Measurements from ENCODE around the gene STPG1.

The STPG1 gene

DNA sequence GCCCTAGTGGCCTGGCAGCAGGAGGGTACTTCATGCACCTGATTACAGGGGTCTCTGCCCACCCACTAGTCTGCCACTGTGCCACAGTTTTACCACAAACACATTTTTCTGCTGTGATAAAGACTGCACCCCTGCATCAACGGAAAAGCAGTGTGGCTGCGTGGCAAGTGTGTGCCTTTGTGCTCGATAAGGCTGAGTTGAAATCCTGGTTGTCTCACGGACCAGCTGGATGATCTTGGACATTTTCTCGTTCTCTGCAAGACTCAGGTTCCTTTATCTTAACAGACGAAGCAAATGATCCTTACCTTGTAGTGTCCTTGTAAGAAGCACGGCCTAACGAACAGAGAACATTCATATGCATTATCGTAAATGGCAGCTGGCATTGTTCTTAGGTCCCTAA is 84.3 kb downstream of the STPG1 start:
- DNase-seq (ENCODE audit: extremely low read depth, low read depth): no peak
- TF ChIP-seq, protein P1, sequence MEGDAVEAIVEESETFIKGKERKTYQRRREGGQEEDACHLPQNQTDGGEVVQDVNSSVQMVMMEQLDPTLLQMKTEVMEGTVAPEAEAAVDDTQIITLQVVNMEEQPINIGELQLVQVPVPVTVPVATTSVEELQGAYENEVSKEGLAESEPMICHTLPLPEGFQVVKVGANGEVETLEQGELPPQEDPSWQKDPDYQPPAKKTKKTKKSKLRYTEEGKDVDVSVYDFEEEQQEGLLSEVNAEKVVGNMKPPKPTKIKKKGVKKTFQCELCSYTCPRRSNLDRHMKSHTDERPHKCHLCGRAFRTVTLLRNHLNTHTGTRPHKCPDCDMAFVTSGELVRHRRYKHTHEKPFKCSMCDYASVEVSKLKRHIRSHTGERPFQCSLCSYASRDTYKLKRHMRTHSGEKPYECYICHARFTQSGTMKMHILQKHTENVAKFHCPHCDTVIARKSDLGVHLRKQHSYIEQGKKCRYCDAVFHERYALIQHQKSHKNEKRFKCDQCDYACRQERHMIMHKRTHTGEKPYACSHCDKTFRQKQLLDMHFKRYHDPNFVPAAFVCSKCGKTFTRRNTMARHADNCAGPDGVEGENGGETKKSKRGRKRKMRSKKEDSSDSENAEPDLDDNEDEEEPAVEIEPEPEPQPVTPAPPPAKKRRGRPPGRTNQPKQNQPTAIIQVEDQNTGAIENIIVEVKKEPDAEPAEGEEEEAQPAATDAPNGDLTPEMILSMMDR (IDR thresholded peaks at IDR 0.05; ENCODE audit: low read depth, low read length): no peak

DNA sequence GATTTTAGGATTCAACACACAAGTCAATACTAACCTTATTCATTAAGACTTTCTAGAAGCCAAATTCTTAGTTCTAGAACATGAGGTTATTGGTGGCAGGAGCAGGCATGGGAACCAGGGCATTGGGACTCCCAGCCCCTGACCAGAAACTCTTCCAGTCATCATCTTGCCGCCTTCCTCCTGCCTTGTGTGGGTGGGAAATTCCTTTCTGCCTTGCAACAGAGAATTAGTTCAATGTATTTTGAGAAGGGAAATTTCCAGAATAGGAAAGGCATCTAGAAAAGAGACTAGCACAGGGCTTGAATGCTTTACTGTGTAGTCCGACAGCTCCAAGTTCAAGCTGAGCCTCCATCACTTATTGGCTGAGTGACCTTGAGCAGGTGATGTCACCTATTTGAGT is 85.7 kb downstream of the STPG1 start:
- no peak for DNase-seq (ENCODE audit: extremely low read depth, low read depth)
- TF ChIP-seq, protein P1 (IDR thresholded peaks at IDR 0.05; ENCODE audit: low read depth, low read length): no peak

DNA sequence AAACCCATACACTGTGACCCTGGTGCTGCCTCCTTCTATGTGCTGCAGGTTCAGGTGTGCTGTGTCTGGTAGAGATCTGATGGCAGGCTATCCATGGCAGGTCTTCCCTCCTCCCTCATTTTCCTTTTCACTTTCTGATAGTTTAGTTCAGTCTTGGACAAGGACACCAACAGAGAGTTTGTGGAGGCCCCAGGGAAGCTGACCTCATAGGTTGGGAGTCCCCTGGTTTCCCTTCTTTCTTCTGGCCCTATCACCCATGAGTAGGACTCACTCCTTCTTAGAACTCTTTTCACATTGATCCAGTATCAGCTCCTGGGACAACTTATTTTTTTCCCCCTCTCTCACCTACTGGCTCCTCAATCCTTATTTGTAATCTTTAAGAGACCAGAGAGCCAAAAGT is 86.1 kb downstream of the STPG1 start:
- TF ChIP-seq, protein P1 (IDR thresholded peaks at IDR 0.05; ENCODE audit: low read depth, low read length): no peak
- DNase-seq (ENCODE audit: extremely low read depth, low read depth): no peak

DNA sequence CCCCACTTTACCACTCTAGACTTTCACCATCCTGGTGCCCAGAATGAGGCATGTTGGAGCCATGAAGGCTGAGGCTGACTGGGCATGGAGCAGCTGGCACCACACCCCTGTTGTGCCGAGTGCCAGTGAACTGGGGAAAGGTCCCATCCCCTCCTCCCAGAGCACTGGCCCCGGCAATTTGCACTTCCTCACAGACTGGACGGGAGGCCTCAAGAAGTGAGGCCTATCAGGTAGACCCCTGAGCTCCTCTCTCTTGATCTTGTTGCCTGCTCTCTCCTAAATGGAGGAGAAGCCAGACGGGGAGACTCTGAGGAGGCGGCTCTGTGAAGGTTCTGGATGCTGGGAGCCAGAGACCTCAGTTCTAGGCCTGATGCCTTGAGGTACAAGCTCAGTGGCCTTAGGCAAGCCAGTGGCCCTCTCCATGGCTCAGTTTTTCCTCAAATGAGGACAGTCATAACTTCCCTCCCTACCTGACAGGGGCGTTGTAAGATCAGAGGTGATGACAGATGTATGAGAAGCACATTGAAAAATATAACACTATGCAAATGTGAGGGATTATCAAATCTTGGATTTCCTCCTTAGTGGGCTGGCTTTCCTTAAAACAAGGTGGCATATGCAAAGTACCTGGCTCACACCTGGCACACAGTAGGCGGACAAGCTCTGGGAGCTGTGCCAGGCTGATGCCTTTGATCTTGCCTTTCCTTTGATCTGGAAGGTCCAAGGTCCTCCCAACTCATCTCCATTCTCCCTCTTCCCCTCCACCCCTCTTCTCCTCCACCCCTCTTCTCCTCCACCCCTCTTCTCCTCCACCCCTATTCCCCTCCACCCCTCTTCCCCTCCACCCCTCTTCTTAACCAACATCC is 87.8 kb downstream of the STPG1 start:
- TF ChIP-seq, protein P1 (IDR thresholded peaks at IDR 0.05; ENCODE audit: low read depth, low read length): no peak
- DNase-seq (ENCODE audit: extremely low read depth, low read depth): no peak

DNA sequence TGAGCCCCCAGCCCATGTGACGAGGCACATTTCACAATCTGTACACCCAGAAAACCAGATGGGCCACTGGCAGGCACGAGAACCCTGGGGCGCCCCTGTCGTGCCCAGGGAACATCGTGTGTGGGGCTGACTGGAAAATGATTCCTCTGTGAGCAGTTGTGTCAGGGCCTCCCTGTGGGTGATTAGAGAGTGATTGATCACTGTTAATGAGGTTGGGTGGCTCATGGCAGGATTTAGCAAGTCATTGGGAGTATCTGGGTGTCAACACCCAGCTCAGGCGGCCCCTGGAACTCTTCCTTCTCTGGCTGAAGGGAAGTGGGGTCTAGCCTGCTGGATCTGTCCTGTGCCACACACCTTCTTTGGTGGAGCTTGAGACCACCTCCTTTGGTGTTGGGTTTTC is 88.7 kb downstream of the STPG1 start:
- TF ChIP-seq, protein P1 (IDR thresholded peaks at IDR 0.05; ENCODE audit: low read depth, low read length): no peak
- no peak for DNase-seq (ENCODE audit: extremely low read depth, low read depth)

DNA sequence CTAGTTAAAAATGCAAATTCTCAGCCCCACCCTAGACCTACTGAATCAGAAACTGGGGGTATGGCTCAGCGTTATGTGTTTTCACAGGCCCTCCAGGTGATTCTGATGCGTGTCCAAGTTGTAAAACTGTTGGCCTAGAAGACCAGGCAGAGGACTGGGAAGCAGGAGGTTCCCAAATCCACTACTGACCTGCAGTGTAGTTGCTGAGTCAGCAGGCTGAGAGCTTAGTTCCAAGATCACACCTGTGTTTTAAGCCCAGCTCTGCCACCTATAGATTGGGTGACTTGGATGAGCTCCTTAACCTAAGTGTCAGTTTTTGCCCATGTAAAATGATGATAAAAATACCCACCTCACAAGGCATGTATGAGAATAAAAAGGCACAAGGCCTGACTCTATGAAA is 90.3 kb downstream of the STPG1 start:
- TF ChIP-seq, protein P1 (IDR thresholded peaks at IDR 0.05; ENCODE audit: low read depth, low read length): no peak
- no peak for DNase-seq (ENCODE audit: extremely low read depth, low read depth)

DNA sequence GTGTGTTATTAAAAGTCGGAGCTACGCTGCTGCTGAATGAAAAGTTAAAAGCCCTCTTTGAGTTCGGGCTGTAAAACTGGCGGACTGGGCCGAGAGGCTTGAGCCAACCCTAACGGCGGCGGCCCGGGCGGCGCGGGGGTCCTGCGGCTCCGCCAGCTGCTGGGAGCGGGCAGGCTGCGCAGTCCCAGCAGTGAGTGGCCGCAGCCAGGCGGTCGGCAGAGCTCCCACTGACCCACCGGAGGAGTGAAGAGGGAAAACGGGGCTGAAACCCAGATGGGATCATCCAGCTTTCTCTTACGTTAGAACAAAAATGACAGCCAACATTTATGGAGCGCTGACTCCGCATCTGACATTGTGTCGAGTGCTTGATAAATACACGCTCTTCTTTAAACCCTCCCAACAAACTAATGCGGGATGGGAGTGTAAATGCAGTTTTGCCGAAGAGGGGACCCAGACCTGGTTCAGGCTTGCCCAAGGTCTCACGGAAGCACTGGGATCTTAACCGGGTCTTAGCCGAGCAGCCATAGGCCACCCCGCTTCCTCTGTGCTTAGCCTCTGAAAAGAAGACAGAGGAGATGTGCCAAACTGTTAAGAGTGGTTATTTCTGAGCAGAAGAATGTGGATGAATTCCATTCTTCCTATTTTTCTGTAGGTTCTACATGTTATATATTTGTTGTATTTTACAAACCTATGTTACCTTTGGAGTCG is 91.0 kb downstream of the STPG1 start:
- no peak for DNase-seq (ENCODE audit: extremely low read depth, low read depth)
- TF ChIP-seq, protein P1 (IDR thresholded peaks at IDR 0.05; ENCODE audit: low read depth, low read length): no peak
